PC-9 (cell line): ENCODE measurements around the gene ATRN. TPM values are rescaled to one million over a fixed set of nuclear protein-coding genes. Genes with fewer than 3 reads are reported as not detected.

ENCODE experiments used
- BruUV-seq: library from RNA; stranded (reverse); fragments of 400-500 nt; replicated peaks from 2 replicates; lab custom pipeline; 2021; lab: Mats Ljungman, UMichigan
- CTCF ChIA-PET: fragments of 300-600 bp; sonication (Branson Sonifier 250); formaldehyde crosslinking; loops from one replicate; lab custom pipeline; 2022; ENCODE audit warnings: antibody characterized with exemption; lab: Charles Lee
- POLR2A ChIA-PET: fragments of 300-600 bp; sonication (Branson Sonifier 250); formaldehyde crosslinking; loops from one replicate; lab custom pipeline; 2022; ENCODE audit warnings: antibody characterized with exemption; ENCODE audit not compliant: unreplicated experiment; lab: Charles Lee
- DNase-seq, 2 experiments: peaks; one replicate each; pipeline versions ENCODE4 v3.0.0 to v3.0.0-alpha.2; 2015 to 2022; ENCODE audit warnings: mixed read lengths in 1 of 2
- H2AFZ ChIP-seq: fragments of 200-600 bp; sonication (generic); 2 replicates; pipeline ENCODE4 v1.8.1; 2017; ENCODE audit warnings: antibody characterized with exemption
- H3F3A ChIP-seq: fragments of 200-600 bp; sonication (generic); 2 replicates; pipeline ENCODE4 v1.8.1; 2017; ENCODE audit warnings: antibody characterized with exemption, mild to moderate bottlenecking, low read depth; ENCODE audit not compliant: insufficient read depth
- H3K27ac ChIP-seq: fragments of 200-600 bp; sonication (generic); 2 replicates; pipeline ENCODE4 v1.6.1; 2016; ENCODE audit warnings: mixed run types
- H3K27me3 ChIP-seq: fragments of 200-600 bp; sonication (generic); 2 replicates; pipeline ENCODE4 v1.6.1; 2016; ENCODE audit warnings: low read depth, mixed run types; ENCODE audit not compliant: insufficient read depth
- H3K36me3 ChIP-seq: fragments of 200-600 bp; sonication (generic); 2 replicates; pipeline ENCODE4 v1.6.1; 2016; ENCODE audit warnings: low read depth, mixed run types
- H3K4me1 ChIP-seq: fragments of 200-600 bp; sonication (generic); replicated peaks from 2 replicates; pipeline ENCODE4 v1.6.1; 2016; ENCODE audit warnings: mixed run types; ENCODE audit not compliant: insufficient read depth
- H3K4me2 ChIP-seq: fragments of 200-600 bp; sonication (generic); 2 replicates; pipeline ENCODE4 v1.6.1; 2017; ENCODE audit warnings: mixed run types
- H3K4me3 ChIP-seq: fragments of 200-600 bp; sonication (generic); 2 replicates; pipeline ENCODE4 v1.6.1; 2016; ENCODE audit warnings: mixed run types
- H3K79me2 ChIP-seq: fragments of 200-600 bp; sonication (generic); 2 replicates; pipeline ENCODE4 v1.6.1; 2017; ENCODE audit warnings: low read depth, mixed run types
- H3K9me2 ChIP-seq: fragments of 200-600 bp; sonication (generic); 2 replicates; pipeline ENCODE4 v1.8.1; 2017; ENCODE audit warnings: mild to moderate bottlenecking; ENCODE audit not compliant: insufficient read depth
- H3K9me3 ChIP-seq: fragments of 200-600 bp; sonication (generic); 2 replicates; pipeline ENCODE4 v1.8.1; 2016; ENCODE audit warnings: low read depth; ENCODE audit not compliant: insufficient read depth
- H4K20me1 ChIP-seq: fragments of 200-600 bp; sonication (generic); 2 replicates; pipeline ENCODE4 v1.8.1; 2017; ENCODE audit not compliant: insufficient read depth
- EZH2 ChIP-seq: fragments of 200-600 bp; sonication (generic); IDR thresholded peaks from 2 replicates; pipeline ENCODE4 v1.8.0; 2017; ENCODE audit warnings: antibody characterized with exemption, low read depth
- intact Hi-C: fragments of 100-400 bp; cut with micrococcal nuclease; formaldehyde crosslinking; loops from one replicate; pipeline ENCODE4 v1.10.0; 2022; ENCODE audit not compliant: unreplicated experiment
- total RNA-seq: library from RNA; stranded (reverse); gene quantifications from 2 replicates; pipeline ENCODE4 v1.2.3, GENCODE V29; 2021
- TF ChIP-seq, protein P1 (sequence below): fragments of 200-600 bp; sonication (generic); conservative IDR thresholded peaks from 2 replicates; pipeline ENCODE4 v1.6.1; 2017; ENCODE audit warnings: mixed run types, antibody characterized with exemption, mild to moderate bottlenecking, moderate library complexity

The ATRN gene
- total RNA-seq, 1 experiment from 2014 or later, result 34.9 TPM

DNA sequence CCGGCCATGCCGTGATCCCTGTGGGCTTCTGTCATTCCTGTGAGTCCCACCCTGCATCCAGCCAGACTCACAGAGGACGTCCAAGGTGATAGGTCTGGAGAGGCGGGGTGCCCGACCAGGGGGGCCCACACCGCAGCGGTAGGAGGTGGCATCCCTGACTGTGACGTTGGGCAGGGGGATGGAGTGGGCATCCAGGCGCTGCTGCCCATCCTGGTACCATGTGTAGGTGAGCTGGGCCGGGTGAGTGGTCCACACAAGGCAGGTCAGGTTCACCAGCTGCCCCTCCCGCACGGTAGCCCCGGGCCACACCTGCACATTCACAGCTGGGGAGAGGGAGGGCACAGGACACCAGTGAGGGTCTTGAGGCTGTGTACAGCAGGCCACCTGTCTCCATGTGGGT, 222.6 kb downstream of the ATRN start:
- BruUV-seq, result no TSS peak
- POLR2A ChIA-PET, result no interaction called here

DNA sequence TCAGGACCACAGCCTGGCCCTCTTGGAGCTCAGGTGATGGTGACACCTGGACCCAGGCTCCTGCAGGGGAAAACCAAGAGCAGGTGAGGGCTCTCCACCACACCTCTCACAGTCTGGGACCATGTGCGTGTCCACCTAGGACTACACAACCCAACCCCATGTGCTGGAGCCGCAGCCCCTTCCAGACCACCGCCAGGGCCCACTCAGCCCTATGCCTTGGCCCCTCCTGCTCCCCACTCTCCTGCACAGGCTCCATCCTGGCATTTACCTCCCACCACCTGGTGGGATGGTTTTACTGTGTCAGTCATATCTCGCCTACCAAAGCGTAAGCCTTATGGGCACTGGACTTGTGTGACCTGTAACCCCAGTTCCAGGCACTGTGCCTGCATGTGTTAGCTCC, 224.0 kb downstream of the ATRN start:
- TF ChIP-seq, protein P1, sequence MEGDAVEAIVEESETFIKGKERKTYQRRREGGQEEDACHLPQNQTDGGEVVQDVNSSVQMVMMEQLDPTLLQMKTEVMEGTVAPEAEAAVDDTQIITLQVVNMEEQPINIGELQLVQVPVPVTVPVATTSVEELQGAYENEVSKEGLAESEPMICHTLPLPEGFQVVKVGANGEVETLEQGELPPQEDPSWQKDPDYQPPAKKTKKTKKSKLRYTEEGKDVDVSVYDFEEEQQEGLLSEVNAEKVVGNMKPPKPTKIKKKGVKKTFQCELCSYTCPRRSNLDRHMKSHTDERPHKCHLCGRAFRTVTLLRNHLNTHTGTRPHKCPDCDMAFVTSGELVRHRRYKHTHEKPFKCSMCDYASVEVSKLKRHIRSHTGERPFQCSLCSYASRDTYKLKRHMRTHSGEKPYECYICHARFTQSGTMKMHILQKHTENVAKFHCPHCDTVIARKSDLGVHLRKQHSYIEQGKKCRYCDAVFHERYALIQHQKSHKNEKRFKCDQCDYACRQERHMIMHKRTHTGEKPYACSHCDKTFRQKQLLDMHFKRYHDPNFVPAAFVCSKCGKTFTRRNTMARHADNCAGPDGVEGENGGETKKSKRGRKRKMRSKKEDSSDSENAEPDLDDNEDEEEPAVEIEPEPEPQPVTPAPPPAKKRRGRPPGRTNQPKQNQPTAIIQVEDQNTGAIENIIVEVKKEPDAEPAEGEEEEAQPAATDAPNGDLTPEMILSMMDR, result no peak
- TF ChIP-seq EZH2, result no peak
- Histone ChIP-seq H3K27ac (no peak overlapping the region), H3K9me2 (no peaks in the 10 kb centered on the region), H4K20me1 (no peaks in the 10 kb centered on the region), H3K4me3 (no peak overlapping the region), H3K4me2 (no peak overlapping the region), H3K27me3 (peaks cover 20% of the 10 kb centered on the region; the same call in 1 of the 2 replicates), H3K36me3 (no peaks in the 10 kb centered on the region), H3K4me1 (no peaks in the 10 kb centered on the region), H3F3A (no peaks in the 10 kb centered on the region), H3K79me2 (no peaks in the 10 kb centered on the region), H3K9me3 (peaks cover 4% of the 10 kb centered on the region; the same call in 1 of the 2 replicates), H2AFZ (no peak overlapping the region)
- intact Hi-C loops, result no loop called here
- no TSS peak for BruUV-seq
- ChIA-PET CTCF (no interaction called here), POLR2A (no interaction called here)
- DNase-seq, result no peak

More for the DNA sequence above, 222.6 kb downstream of the ATRN start:
- DNase-seq, result no peak
- H3F3A ChIP-seq, result no peaks in the 10 kb centered on the region
- no peaks in the 10 kb centered on the region for H3K4me1 ChIP-seq
- H3K36me3 ChIP-seq, result no peaks in the 10 kb centered on the region
- peaks cover 8% of the 10 kb centered on the region; the same call in 1 of the 2 replicates for H3K27me3 ChIP-seq
- no peak overlapping the region for H3K4me3 ChIP-seq
- H3K4me2 ChIP-seq, result no peak overlapping the region
- CTCF ChIA-PET, result no interaction called here
- peaks cover 4% of the 10 kb centered on the region; the same call in 1 of the 2 replicates for H3K9me3 ChIP-seq
- no peaks in the 10 kb centered on the region for H3K9me2 ChIP-seq
- H4K20me1 ChIP-seq, result no peaks in the 10 kb centered on the region
- no peak overlapping the region for H2AFZ ChIP-seq
- TF ChIP-seq, protein P1, result no peak
- no peak for TF ChIP-seq EZH2
- no peak overlapping the region for H3K27ac ChIP-seq
- intact Hi-C loops, result no loop called here
- H3K79me2 ChIP-seq, result no peaks in the 10 kb centered on the region

DNA sequence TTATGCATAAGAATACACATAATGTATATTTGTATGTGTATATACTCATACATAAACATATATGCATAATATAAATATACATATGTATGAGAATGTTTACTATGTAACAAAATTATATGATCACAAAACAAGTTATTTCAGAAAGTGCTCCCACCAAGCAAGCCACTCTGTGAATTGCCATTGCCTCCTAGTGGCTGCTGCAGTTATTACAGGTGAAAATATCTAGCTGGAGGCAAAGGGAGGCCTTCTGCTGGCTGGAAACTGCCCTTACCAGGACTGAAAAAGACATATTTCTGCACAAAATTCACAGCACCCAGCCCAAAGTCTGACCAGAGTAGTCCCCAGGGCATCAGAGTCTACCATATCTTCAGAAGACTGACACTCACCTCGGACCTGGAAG, 225.4 kb downstream of the ATRN start:
- no peaks in the 10 kb centered on the region for H3F3A ChIP-seq
- no peak for DNase-seq
- no peak overlapping the region for H3K4me3 ChIP-seq
- H3K27ac ChIP-seq, result no peak overlapping the region
- TF ChIP-seq, protein P1, result peak; percentile 62
- TF ChIP-seq EZH2, result no peak
- H3K4me2 ChIP-seq, result no peak overlapping the region
- CTCF ChIA-PET, result no interaction called here
- no peaks in the 10 kb centered on the region for H3K4me1 ChIP-seq
- no peaks in the 10 kb centered on the region for H3K79me2 ChIP-seq
- peaks cover 4% of the 10 kb centered on the region; the same call in 1 of the 2 replicates for H3K9me3 ChIP-seq
- H2AFZ ChIP-seq, result no peak overlapping the region
- no peaks in the 10 kb centered on the region for H4K20me1 ChIP-seq
- intact Hi-C loops, result no loop called here
- POLR2A ChIA-PET, result no interaction called here
- H3K9me2 ChIP-seq, result no peaks in the 10 kb centered on the region
- no TSS peak for BruUV-seq
- H3K36me3 ChIP-seq, result no peaks in the 10 kb centered on the region
- H3K27me3 ChIP-seq, result peaks cover 21% of the 10 kb centered on the region; the same call in 1 of the 2 replicates
